ENCODE results near the gene ZBTB47.

DNA sequence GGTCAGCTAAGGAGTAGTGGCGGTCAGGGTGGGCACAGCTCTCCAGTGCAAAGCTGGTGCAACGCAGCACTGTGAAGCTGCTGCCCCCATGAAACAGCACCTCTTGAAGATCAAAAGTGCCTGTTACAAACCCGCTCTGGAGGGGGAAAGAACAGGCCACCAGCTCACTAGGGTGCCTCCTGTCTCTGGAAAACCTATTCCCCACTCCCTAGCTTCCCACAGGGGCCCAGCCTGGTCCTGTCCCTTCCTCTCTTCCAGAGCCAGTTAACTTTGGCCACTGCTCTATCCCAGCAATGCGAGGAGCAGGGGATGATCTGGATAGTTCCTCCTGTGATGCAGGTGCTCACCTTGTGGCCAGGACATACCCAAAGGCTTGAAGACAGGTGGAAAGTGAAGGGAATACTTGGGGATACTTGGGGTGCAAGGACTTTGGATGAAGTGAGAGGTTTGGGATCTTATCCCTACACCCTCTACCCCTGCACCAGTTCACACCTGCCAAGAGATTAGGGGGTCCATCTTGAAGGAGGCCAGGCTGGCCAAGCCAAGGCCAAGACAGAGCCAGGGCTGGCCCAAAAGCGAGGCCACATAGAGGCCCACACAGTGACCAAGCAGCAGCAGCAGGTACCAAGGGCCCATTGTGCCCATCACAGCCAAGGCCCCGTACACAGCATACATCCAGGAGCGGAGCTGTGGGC, 44.9 kb downstream of the ZBTB47 start:
- TF ChIP-seq POLR2A (IDR thresholded peaks at IDR 0.05; ENCODE audit: low read depth, low read length) (no peak), EZH2 (IDR thresholded peaks at IDR 0.05; ENCODE audit: borderline replicate concordance, low read depth, low read length, severe bottlenecking) (no peak), POLR2AphosphoS5 (IDR thresholded peaks at IDR 0.05; ENCODE audit: insufficient read depth, low read depth, low read length) (no peak), JUN (IDR thresholded peaks at IDR 0.05; ENCODE audit: borderline replicate concordance, insufficient read depth, insufficient read length, low read depth) (no peak), MYC (IDR thresholded peaks at IDR 0.05; ENCODE audit: low read depth, low read length) (no peak)
- TF ChIP-seq, protein P1, sequence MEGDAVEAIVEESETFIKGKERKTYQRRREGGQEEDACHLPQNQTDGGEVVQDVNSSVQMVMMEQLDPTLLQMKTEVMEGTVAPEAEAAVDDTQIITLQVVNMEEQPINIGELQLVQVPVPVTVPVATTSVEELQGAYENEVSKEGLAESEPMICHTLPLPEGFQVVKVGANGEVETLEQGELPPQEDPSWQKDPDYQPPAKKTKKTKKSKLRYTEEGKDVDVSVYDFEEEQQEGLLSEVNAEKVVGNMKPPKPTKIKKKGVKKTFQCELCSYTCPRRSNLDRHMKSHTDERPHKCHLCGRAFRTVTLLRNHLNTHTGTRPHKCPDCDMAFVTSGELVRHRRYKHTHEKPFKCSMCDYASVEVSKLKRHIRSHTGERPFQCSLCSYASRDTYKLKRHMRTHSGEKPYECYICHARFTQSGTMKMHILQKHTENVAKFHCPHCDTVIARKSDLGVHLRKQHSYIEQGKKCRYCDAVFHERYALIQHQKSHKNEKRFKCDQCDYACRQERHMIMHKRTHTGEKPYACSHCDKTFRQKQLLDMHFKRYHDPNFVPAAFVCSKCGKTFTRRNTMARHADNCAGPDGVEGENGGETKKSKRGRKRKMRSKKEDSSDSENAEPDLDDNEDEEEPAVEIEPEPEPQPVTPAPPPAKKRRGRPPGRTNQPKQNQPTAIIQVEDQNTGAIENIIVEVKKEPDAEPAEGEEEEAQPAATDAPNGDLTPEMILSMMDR (IDR thresholded peaks at IDR 0.05; ENCODE audit: extremely low read depth in 1 of 2, insufficient read depth in 1 of 2, low read depth in 1 of 2, low read length in 2 of 2) = no peak
